ENCODE measurements around the gene NCOA1. TPM values are rescaled to one million over a fixed set of nuclear protein-coding genes. Genes with fewer than 3 reads are reported as not detected.

NCOA1 gene
- polyA plus RNA-seq, 1 donor from 2014 or later: 23.0 TPM

GRCh38 chr2:24449344-24449743 lies 41.7 kb upstream of the NCOA1 start:
- H3K4me2 ChIP-seq (ENCODE audit: low read length): no peak overlapping the region
- no peaks in the 10 kb centered on the region for H4K20me1 ChIP-seq (ENCODE audit: insufficient read depth)
- H3K9me2 ChIP-seq (ENCODE audit: insufficient read depth, low read length): no peaks in the 10 kb centered on the region
- no peaks in the 10 kb centered on the region for H3K36me3 ChIP-seq (ENCODE audit: insufficient read depth, low read length)
- H3K79me2 ChIP-seq (replicated peaks; ENCODE audit: insufficient read depth, low read length): no peaks in the 10 kb centered on the region
- TF ChIP-seq TAF1 (IDR thresholded peaks at IDR 0.05; ENCODE audit: low read depth) (no peak), EP300 (conservative IDR thresholded peaks at IDR 0.05; ENCODE audit: poor library complexity, severe bottlenecking) (no peak), POLR2AphosphoS5 (IDR thresholded peaks at IDR 0.05) (no peak)
- no peak overlapping the region for H3K27ac ChIP-seq (ENCODE audit: low read length)
- no peak overlapping the region for H3K4me3 ChIP-seq (ENCODE audit: low read length)
- no peaks in the 10 kb centered on the region for H3K27me3 ChIP-seq (ENCODE audit: insufficient read depth, low read depth, low read length)
- H3K9ac ChIP-seq (ENCODE audit: low read length): no peak overlapping the region
- no peaks in the 10 kb centered on the region for H3F3A ChIP-seq (ENCODE audit: insufficient read depth, low read length, poor library complexity, severe bottlenecking)
- H3K9me3 ChIP-seq (ENCODE audit: low read length): no peaks in the 10 kb centered on the region
- H2AFZ ChIP-seq (ENCODE audit: low read depth, low read length): no peak overlapping the region

- H4K20me1 ChIP-seq (ENCODE audit: insufficient read depth): no peaks in the 10 kb centered on the region
- no peaks in the 10 kb centered on the region for H3K36me3 ChIP-seq (ENCODE audit: insufficient read depth, low read length)
- H3K27ac ChIP-seq (ENCODE audit: low read length): no peak overlapping the region
- TF ChIP-seq RAD21 (conservative IDR thresholded peaks at IDR 0.05) (no peak), SMC3 (conservative IDR thresholded peaks at IDR 0.05; ENCODE audit: poor library complexity) (no peak), POLR2AphosphoS5 (IDR thresholded peaks at IDR 0.05) (no peak), CTCF (IDR thresholded peaks at IDR 0.05; ENCODE audit: poor library complexity, severe bottlenecking) (no peak), EP300 (conservative IDR thresholded peaks at IDR 0.05; ENCODE audit: poor library complexity, severe bottlenecking) (no peak), TAF1 (IDR thresholded peaks at IDR 0.05; ENCODE audit: low read depth) (no peak), EZH2 (IDR thresholded peaks at IDR 0.05; ENCODE audit: borderline replicate concordance, insufficient read depth, low read length, poor library complexity, severe bottlenecking) (no peak), MXI1 (conservative IDR thresholded peaks at IDR 0.05; ENCODE audit: poor library complexity, severe bottlenecking) (no peak)
- TF ChIP-seq, protein P1, sequence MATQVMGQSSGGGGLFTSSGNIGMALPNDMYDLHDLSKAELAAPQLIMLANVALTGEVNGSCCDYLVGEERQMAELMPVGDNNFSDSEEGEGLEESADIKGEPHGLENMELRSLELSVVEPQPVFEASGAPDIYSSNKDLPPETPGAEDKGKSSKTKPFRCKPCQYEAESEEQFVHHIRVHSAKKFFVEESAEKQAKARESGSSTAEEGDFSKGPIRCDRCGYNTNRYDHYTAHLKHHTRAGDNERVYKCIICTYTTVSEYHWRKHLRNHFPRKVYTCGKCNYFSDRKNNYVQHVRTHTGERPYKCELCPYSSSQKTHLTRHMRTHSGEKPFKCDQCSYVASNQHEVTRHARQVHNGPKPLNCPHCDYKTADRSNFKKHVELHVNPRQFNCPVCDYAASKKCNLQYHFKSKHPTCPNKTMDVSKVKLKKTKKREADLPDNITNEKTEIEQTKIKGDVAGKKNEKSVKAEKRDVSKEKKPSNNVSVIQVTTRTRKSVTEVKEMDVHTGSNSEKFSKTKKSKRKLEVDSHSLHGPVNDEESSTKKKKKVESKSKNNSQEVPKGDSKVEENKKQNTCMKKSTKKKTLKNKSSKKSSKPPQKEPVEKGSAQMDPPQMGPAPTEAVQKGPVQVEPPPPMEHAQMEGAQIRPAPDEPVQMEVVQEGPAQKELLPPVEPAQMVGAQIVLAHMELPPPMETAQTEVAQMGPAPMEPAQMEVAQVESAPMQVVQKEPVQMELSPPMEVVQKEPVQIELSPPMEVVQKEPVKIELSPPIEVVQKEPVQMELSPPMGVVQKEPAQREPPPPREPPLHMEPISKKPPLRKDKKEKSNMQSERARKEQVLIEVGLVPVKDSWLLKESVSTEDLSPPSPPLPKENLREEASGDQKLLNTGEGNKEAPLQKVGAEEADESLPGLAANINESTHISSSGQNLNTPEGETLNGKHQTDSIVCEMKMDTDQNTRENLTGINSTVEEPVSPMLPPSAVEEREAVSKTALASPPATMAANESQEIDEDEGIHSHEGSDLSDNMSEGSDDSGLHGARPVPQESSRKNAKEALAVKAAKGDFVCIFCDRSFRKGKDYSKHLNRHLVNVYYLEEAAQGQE (IDR thresholded peaks at IDR 0.05; ENCODE audit: borderline replicate concordance): no peak
- no peaks in the 10 kb centered on the region for H3K79me2 ChIP-seq (replicated peaks; ENCODE audit: insufficient read depth, low read length)
- H3K4me2 ChIP-seq (ENCODE audit: low read length): no peak overlapping the region
- no peaks in the 10 kb centered on the region for H3K27me3 ChIP-seq (ENCODE audit: insufficient read depth, low read depth, low read length)
- H2AFZ ChIP-seq (ENCODE audit: low read depth, low read length): no peak overlapping the region
- no peak overlapping the region for H3K4me3 ChIP-seq (ENCODE audit: low read length)
- H3K9me2 ChIP-seq (ENCODE audit: insufficient read depth, low read length): no peaks in the 10 kb centered on the region
- no peak overlapping the region for H3K9ac ChIP-seq (ENCODE audit: low read length)
- no peaks in the 10 kb centered on the region for H3K9me3 ChIP-seq (ENCODE audit: low read length)
- H3F3A ChIP-seq (ENCODE audit: insufficient read depth, low read length, poor library complexity, severe bottlenecking): no peaks in the 10 kb centered on the region
These were observed 39.1 kb upstream of the NCOA1 start for GRCh38 chr2:24451805-24452501.
